Subcutaneous abdominal adipose tissue (tissue), 5 donors: ENCODE results near the gene VPS37B.
A peak's percentile ranks its signal among the peaks of the same experiment; 100 is the strongest.
"Not testable (repeated sequence)": the region's sequence is repeated elsewhere in the genome, so short reads cannot be mapped to it uniquely, and the experiment has no call there.

Experiments used
- H3K27ac ChIP-seq: one replicate; pipeline ENCODE4 v1.7.0; 2013; ENCODE audit warnings: low read depth, mild to moderate bottlenecking, inconsistent platforms, low read length, moderate library complexity
- H3K27me3 ChIP-seq, 5 donors: one replicate each; pipeline ENCODE4 v1.7.0; 2013; ENCODE audit warnings: low read length in 5 of 5, inconsistent platforms in 1 of 5; ENCODE audit not compliant: control insufficient read depth in 5 of 5, insufficient read depth in 4 of 5
- H3K36me3 ChIP-seq, 5 donors: one replicate each; pipeline ENCODE4 v1.7.0; 2013; ENCODE audit warnings: low read length in 5 of 5; ENCODE audit not compliant: control insufficient read depth in 5 of 5, insufficient read depth in 5 of 5
- H3K4me1 ChIP-seq, 5 donors: one replicate each; pipeline ENCODE4 v1.7.0; 2013; ENCODE audit warnings: low read length in 5 of 5, mild to moderate bottlenecking in 3 of 5, moderate library complexity in 1 of 5; ENCODE audit not compliant: control insufficient read depth in 5 of 5, insufficient read depth in 5 of 5
- H3K4me3 ChIP-seq, 5 donors: one replicate each; pipeline ENCODE4 v1.7.0; 2013; ENCODE audit warnings: low read length in 5 of 5, low read depth in 1 of 5
- H3K9ac ChIP-seq, 5 donors: one replicate each; pipeline ENCODE4 v1.7.0; 2013; ENCODE audit warnings: low read length in 5 of 5, mild to moderate bottlenecking in 4 of 5, moderate library complexity in 3 of 5
- H3K9me3 ChIP-seq, 5 donors: one replicate each; pipeline ENCODE4 v1.7.0; 2013; ENCODE audit warnings: low read length in 5 of 5; ENCODE audit not compliant: control insufficient read depth in 5 of 5
- donor health status: healthy.
- donor health status: healthy.
- donor health status: healthy.
- donor health status: healthy.
- donor health status: healthy.

The VPS37B gene

GRCh38 chr12:122893208-122894153, 2.4 kb downstream of the VPS37B start:
- Histone ChIP-seq H3K36me3 (no peaks in the 10 kb centered on the region), H3K9ac (peak overlapping the region in 1 of 5 donors; percentile 21), H3K4me1 (peaks cover 4 to 76% (median 48%) of the 10 kb centered on the region in 5 donors), H3K27ac (no peak overlapping the region), H3K4me3 (peak overlapping the region in 3 of 5 donors; percentile 78 to 96 (median 94)), H3K27me3 (no peaks in the 10 kb centered on the region), H3K9me3 (peaks cover 0 to 4% (median 3%) of the 10 kb centered on the region in 5 donors)

- H3K9me3 ChIP-seq, H3K9ac ChIP-seq, H3K36me3 ChIP-seq, H3K27me3 ChIP-seq: not testable (repeated sequence)
- Histone ChIP-seq H3K4me3 (peak overlapping the region in 1 of 5 donors; percentile 23), H3K4me1 (peaks cover 4 to 83% (median 55%) of the 10 kb centered on the region in 5 donors), H3K27ac (peak overlapping the region; percentile 32)
These were observed 3.2 kb downstream of the VPS37B start for GRCh38 chr12:122892724-122893123.

GRCh38 chr12:122891661-122892525, 4.0 kb downstream of the VPS37B start:
- Histone ChIP-seq H3K4me1 (peaks cover 4 to 92% (median 63%) of the 10 kb centered on the region in 5 donors), H3K9me3 (peaks cover 0 to 4% (median 3%) of the 10 kb centered on the region in 5 donors), H3K9ac (peak overlapping the region in 1 of 5 donors; percentile 5), H3K36me3 (no peaks in the 10 kb centered on the region), H3K4me3 (peak overlapping the region in 4 of 5 donors; percentile 23 to 45 (median 33)), H3K27ac (peak overlapping the region; percentile 39), H3K27me3 (no peaks in the 10 kb centered on the region)

GRCh38 chr12:122889761-122890520, 6.0 kb downstream of the VPS37B start:
- no peaks in the 10 kb centered on the region for H3K27me3 ChIP-seq
- no peaks in the 10 kb centered on the region for H3K36me3 ChIP-seq
- no peaks in the 10 kb centered on the region for H3K9me3 ChIP-seq
- H3K4me1 ChIP-seq: peaks cover 4 to 78% (median 55%) of the 10 kb centered on the region in 5 donors
- H3K4me3 ChIP-seq: no peak overlapping the region
- H3K9ac ChIP-seq: no peak overlapping the region
- H3K27ac ChIP-seq: no peak overlapping the region

- Histone ChIP-seq H3K4me3 (peak overlapping the region; percentile 1 to 63 (median 43)), H3K27me3 (no peaks in the 10 kb centered on the region), H3K27ac (peak overlapping the region; percentile 77), H3K9ac (peak overlapping the region in 1 of 5 donors; percentile 26), H3K4me1 (peaks cover 2 to 73% (median 47%) of the 10 kb centered on the region in 5 donors), H3K36me3 (no peaks in the 10 kb centered on the region), H3K9me3 (no peaks in the 10 kb centered on the region)
These were observed 7.6 kb downstream of the VPS37B start for GRCh38 chr12:122888232-122888752.

GRCh38 chr12:122887819-122888212, 8.1 kb downstream of the VPS37B start:
- Histone ChIP-seq H3K9me3 (no peaks in the 10 kb centered on the region), H3K27me3 (no peaks in the 10 kb centered on the region), H3K27ac (peak overlapping the region; percentile 77), H3K4me3 (peak overlapping the region in 2 of 5 donors; percentile 1 to 63), H3K4me1 (peaks cover 2 to 73% (median 47%) of the 10 kb centered on the region in 5 donors), H3K36me3 (no peaks in the 10 kb centered on the region), H3K9ac (no peak overlapping the region)

GRCh38 chr12:122886851-122887818, 8.8 kb downstream of the VPS37B start:
- Histone ChIP-seq H3K27ac (peak overlapping the region; percentile 77), H3K4me1 (peaks cover 2 to 71% (median 40%) of the 10 kb centered on the region in 5 donors), H3K9me3 (no peaks in the 10 kb centered on the region), H3K36me3 (no peaks in the 10 kb centered on the region), H3K9ac (no peak overlapping the region), H3K27me3 (no peaks in the 10 kb centered on the region), H3K4me3 (peak overlapping the region in 1 of 5 donors; percentile 4)

- Histone ChIP-seq H3K9ac (no peak overlapping the region), H3K27me3 (no peaks in the 10 kb centered on the region), H3K4me3 (no peak overlapping the region), H3K9me3 (no peaks in the 10 kb centered on the region), H3K4me1 (peaks cover 2 to 63% (median 33%) of the 10 kb centered on the region in 5 donors), H3K27ac (peak overlapping the region; percentile 77), H3K36me3 (no peaks in the 10 kb centered on the region)
These were observed 9.8 kb downstream of the VPS37B start for GRCh38 chr12:122886161-122886560.
